ENCODE data around the gene FBXO24.

- no peak for TF ChIP-seq CTCF (IDR thresholded peaks at IDR 0.05; ENCODE audit: insufficient read depth, low read depth, low read length)
- no peak for TF ChIP-seq EZH2 (IDR thresholded peaks at IDR 0.05; ENCODE audit: insufficient read depth, low read length)
Observed at GRCh38 chr7:100556541-100556940, 29.6 kb upstream of the FBXO24 start.
